Cortex of kidney (tissue), 1 donor: Measurements from ENCODE around the gene DUSP19.
A peak's percentile ranks its signal among the peaks of the same experiment; 100 is the strongest.
"Not testable (repeated sequence)": the region's sequence is repeated elsewhere in the genome, so short reads cannot be mapped to it uniquely, and the experiment has no call there.

Experiments
- DNase-seq: peaks from one replicate; lab custom pipeline; 2025; lab: John Stamatoyannopoulos, UW

DUSP19 gene, protein sequence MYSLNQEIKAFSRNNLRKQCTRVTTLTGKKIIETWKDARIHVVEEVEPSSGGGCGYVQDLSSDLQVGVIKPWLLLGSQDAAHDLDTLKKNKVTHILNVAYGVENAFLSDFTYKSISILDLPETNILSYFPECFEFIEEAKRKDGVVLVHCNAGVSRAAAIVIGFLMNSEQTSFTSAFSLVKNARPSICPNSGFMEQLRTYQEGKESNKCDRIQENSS

GRCh38 chr2:183078464-183079138 lies at the start of gene DUSP19:
Gene DUSP19 (plus strand): TSS chr2:183078747. CDS start chr2:183078934, 187 bp downstream.
- no peak for DNase-seq

GRCh38 chr2:183029219-183029618 lies 49.3 kb upstream of the DUSP19 start:
- no peak for DNase-seq

DNA sequence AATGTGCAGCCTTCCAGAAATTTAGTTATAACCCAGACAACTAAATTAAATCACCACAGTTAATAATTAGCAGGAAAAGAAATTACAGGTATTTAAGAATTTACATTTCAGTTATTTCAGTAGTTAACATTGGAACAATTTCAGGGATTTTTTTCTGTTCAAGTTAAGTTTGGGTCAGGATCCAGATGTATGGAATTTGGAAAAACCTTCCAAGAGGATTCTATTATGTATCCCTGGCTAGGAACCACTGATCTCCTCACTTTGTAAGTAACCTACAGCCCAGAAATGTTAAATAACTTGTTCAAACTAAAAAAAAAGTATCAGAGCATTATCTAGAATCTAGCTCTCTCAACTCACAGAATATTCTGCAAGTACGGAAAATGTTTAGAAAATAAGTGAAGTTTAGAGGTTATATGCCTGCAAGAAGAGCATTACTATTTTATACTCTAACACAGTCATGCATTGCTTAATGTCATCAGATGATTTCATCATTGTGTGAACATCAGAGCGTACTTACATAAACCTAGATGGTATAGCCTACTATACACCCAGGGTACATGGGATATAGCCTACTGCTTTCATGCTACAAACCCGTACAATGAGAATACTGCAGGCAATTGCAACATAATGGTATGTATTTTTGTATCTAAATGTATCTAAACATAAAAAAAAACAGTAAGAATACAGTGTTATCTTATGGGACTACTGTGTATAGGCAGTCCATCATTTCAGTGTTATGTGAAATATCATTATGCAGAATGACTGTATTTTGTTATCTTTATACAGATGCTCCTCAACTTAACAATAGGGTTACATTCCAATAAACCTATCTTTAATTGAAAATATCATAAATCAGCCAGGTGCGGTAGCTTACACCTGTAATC lies 46.4 kb upstream of the DUSP19 start:
- DNase-seq: no peak

- DNase-seq: no peak
These were observed 44.6 kb upstream of the DUSP19 start for GRCh38 chr2:183033951-183034350.

GRCh38 chr2:183034806-183035205 lies 43.7 kb upstream of the DUSP19 start:
- no peak for DNase-seq

DNA sequence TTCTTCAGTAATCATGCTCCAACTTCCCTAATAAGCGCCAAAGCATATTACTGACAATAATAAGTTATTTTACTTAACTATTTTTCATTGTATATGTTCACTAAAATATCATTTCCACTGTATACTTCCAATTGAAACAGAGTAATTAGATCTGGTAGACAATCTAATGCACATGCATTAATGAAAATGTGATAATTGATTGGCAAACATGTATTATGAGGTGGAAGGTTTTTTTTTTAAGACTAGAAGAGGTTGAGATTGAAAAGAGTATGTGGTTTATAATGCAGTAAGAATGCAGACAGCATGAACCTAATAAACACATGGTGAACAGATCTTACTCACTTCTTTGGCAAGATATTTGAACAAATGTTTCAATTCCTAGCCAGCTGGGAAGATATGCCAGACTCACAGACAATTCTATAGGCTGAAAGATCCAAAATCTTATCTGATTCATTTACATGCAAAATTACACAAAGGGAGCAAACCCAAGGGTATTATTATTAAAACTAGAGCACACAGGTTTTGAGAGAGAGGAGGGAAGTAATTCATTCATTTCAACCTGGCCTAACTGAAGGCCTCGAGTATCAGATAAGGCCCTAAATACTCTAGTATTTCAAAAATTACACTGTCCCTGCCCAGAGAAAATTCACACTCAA lies 43.1 kb upstream of the DUSP19 start:
- DNase-seq: no peak

- no peak for DNase-seq
These were observed 42.4 kb upstream of the DUSP19 start for GRCh38 chr2:183035954-183036669.

DNA sequence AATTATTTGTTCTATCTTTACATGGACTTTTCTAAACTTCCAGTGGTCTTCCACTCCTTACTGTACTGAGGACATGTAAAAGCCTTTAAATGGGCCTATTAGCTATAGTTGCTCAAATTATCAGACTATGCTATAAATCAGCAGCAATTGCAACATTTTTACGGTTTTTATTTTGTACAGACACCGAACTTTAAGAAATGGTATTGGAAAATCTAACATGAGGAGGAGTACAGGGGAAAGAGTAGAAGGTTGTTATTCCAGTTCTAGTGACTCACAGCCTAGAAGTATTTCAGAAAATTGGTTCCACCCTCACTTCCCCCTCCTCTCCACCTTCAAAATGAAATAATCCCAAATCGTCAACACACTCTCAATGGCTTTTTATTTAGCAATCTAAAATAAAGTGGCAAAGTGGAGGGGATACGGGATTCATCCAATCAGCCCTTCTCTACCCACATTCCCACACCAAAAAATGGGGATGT lies 41.4 kb upstream of the DUSP19 start:
- DNase-seq: no peak

GRCh38 chr2:183037553-183038340 lies 40.8 kb upstream of the DUSP19 start:
- DNase-seq: peak; percentile 68

DNA sequence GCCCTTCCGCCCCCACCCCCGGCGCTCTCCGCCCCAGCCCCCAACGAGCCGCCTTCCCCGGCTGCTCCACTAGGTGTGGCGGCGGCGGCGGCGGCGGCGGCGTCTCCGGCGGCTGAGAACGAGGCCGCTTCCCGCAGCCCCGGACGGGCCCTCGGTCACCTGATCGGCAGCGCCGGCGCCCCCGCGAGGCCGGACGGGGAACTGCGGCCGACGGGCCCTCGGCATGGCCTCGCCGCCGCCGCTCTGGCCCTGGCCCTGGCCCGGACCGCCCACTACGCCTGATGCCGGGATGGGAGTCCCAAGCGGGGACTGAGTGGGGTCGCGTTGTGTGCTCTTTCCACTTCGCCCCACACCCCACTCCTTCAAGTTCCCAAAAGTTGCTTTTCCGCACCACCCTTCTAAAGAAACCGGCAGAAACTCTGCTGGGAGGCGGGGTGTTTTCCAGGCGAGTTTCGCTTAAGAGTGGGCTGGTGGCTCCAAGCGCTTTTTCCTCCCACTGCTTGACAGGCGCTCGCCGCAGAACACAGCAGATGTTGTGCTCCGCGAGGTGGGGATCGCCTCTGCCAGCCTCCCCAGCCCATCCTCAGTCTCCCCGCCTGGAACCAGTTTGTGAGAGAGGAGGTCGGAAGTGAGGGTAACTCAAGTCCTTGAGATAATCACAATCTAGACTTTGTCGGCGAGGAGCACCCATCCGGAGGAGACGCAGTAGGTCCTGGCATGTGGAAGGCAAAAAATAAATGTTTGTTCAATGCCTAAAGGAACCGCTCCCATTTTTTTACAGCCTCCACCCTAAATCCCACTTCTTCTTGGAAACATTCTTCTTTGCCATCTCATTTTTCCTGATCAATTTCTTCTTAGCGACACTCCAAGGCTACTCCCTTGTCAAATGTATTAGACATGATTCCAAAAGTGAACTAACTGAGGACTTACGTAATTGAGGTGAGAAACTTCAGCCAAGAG lies 39.9 kb upstream of the DUSP19 start, which contains the start of gene NCKAP1:
TSS of gene NCKAP1 (minus strand) at position 117 of the 960 bp plus-strand sequence. CDS start 358 bp downstream, outside the sequence.
- DNase-seq: peak; percentile 68

DNA sequence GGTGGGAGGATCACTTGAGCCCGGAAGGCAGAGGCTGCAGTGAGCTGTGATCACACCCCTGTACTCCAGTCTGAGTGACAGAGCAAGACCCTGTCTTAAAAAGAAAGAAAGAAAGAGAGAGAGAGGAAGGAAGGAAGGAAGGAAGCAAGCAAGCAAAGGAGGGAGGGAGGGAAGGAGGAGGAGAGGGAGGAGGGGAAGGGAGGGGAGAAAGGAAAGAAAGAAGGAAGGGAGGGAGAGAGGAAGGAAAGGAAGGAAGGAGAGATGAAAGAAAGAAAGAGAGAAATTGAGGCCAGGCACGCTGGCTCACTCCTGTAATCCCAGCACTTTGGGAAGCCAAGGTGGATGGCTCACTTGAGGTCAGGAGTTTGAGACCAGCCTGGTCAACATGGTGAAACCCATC lies 37.9 kb upstream of the DUSP19 start:
- no peak for DNase-seq

GRCh38 chr2:183043580-183043979 lies 35.0 kb upstream of the DUSP19 start:
- DNase-seq: not testable (repeated sequence)

GRCh38 chr2:183047486-183048125 lies 30.9 kb upstream of the DUSP19 start:
- not testable (repeated sequence) for DNase-seq

DNA sequence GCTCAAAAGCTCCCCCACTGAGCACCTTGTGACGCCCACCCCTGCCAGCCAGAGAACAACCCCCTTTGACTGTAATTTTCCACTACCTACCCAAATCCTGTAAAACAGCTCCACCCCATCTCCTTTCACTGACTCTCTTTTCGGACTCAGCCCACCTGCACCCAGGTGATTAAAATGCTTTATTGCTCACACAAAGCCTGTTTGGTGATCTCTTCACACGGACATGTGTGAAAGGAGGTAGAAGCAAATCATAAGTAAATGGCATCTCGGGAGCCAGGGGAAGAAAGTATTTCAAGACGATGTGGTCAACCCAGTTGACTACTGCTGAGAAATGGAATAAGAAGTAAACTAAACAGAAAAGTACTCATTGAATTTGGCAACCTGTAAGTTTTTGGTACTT lies 29.1 kb upstream of the DUSP19 start:
- DNase-seq: no peak

GRCh38 chr2:183057333-183057985 lies 21.1 kb upstream of the DUSP19 start:
- no peak for DNase-seq

DNA sequence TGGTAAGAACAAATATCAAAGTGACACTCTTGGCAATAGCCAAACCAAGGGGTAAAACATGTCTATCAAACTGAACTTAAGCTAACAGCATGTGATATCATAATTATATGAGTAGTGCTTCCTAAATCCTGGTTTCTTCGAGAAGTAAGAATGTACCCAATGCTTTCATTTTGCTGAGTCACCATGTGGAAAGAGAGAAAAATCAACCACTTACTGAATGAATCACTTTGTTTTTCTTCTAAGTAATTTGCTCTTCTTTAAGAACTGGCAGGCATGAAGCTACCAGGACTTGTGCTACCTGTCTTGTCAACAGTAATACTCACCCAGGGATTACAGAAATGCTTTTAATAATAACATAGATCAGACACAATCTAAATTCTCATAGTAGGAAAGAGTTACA lies 19.0 kb upstream of the DUSP19 start:
- DNase-seq: no peak

DNA sequence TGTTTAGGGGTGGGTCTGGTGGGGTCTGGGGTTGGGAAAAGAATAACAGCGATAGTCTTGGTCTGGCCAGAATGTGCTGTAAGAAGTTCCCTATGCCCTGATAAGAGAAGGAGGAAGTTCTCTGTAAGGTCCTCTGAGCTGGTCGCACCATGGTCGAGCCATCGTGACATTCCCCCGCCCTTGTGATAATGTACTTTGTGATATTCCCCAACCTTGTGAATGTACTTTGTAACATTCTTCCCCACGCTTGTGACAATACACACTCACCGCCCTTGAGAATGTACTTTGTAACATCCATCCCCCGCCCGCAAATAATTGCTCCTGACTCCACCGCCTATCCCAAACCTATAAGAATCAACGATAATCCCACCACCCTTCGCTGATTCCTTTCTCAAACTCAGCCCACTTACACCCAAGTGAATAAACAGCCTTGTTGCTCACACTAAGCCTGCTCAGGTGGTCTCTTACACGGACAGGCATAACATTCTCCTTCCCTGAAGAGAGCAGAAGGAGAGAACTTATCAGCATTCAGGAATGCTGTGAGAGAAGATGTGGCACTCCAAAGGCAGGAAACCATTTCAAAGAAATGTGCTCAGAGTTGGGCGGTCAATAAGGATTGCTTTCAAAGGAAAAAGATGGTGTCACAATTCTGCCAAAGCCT lies 17.8 kb upstream of the DUSP19 start:
- no peak for DNase-seq

- no peak for DNase-seq
These were observed 15.5 kb upstream of the DUSP19 start for GRCh38 chr2:183063083-183063482.
